GM19043 (cell line): ENCODE measurements around the gene CTAG2.
"Not testable (repeated sequence)": the region's sequence is repeated elsewhere in the genome, so short reads cannot be mapped to it uniquely, and the experiment has no call there.

Source experiments
- ATAC-seq: cut with Tn5 transposase; IDR thresholded peaks from one replicate; pipeline ENCODE4 v1.9.1; 2021; ENCODE audit warnings: low read depth; ENCODE audit not compliant: unreplicated experiment

Gene CTAG2

DNA sequence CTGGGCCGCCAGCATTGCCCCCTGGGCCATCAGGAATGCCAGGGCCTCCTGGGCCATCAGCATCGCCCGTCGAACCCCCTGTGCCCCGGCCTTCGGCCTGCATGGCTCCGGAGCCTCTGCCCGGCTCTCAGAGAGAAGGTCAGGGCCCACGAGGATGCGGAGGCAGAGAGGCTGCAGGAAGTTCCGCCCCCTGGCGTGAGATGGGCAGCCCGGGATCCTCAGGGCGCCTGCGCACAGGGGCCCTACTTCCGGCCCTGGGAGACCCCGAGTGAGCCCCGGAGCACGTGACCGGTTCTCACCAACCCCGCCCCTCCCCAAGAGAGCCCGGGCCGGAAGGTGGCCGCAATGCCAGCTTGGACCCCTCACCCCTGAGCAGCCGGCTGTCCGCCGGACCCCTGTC is at the start of gene CTAG2:
CTAG2 (minus strand) TSS at position 167 of the 400 bp plus-strand sequence; CDS start at position 103, 64 bp downstream.
- not testable (repeated sequence) for ATAC-seq

GRCh38 chrX:154698630-154699248 is 45.4 kb upstream of the CTAG2 start:
- no peak for ATAC-seq

GRCh38 chrX:154696676-154697045 is 43.3 kb upstream of the CTAG2 start:
- no peak for ATAC-seq

GRCh38 chrX:154695911-154696675 is 42.7 kb upstream of the CTAG2 start:
- no peak for ATAC-seq

DNA sequence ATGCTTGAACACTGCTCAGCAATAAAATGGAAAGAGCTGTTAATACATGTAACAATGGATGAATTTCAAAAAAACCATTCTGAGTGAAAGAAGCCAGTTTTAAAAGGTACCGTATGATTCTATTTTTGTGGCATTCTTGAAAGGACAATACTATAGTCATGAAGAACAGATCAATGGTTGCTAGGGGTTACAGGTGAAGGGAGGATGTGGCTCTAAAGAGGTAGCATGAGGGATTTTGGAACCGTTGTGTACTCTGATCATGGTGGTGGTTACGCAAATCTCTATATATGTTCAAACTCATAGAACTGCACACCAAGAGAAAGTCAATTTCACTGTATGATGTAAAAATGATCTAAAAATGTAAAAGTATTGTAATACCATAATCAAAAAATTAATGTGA is 40.0 kb upstream of the CTAG2 start:
- ATAC-seq, result no peak

DNA sequence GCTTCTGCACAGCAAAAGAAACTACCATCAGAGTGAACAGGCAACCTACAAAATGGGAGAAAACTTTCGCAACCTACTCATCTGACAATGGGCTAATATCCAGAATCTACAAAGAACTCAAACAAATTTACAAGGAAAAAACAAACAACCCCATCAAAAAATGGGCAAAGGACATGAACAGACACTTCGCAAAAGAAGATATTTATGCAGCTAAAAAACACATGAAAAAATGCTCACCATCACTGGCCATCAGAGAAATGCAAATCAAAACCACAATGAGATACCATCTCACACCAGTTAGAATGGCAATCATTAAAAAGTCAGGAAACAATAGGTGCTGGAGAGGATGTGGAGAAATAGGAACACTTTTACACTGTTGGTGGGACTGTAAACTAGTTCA is 37.1 kb upstream of the CTAG2 start:
- ATAC-seq, result not testable (repeated sequence)

DNA sequence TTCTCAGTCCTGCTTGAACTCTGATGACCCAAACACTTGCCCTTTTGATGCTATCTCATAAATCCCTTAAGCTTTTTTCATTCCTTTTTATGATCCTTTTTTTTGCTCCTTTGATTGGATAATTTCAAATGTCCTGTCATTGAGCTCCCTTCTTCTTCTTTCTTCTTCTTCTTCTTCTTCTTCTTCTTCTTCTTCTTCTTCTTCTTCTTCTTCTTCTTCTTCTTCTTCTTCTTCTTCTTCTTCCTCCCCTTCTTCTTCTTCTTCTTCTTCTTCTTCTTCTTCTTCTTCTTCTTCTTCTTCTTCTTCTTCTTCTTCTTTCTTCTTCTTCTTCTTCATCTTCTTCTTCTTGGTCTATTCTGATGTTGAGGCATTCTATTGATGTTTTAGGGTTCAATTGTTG is 18.7 kb upstream of the CTAG2 start:
- not testable (repeated sequence) for ATAC-seq

- ATAC-seq, result not testable (repeated sequence)
These were observed 17.5 kb upstream of the CTAG2 start for GRCh38 chrX:154670848-154671247.

- no peak for ATAC-seq
These were observed 8.5 kb upstream of the CTAG2 start for GRCh38 chrX:154661899-154662298.

GRCh38 chrX:154661170-154661569 is 7.8 kb upstream of the CTAG2 start:
- ATAC-seq, result no peak

GRCh38 chrX:154660541-154660940 is 7.2 kb upstream of the CTAG2 start:
- ATAC-seq, result no peak

- no peak for ATAC-seq
These were observed 5.6 kb upstream of the CTAG2 start for GRCh38 chrX:154658957-154659356.

GRCh38 chrX:154658187-154658586 is 4.8 kb upstream of the CTAG2 start:
- ATAC-seq, result no peak

DNA sequence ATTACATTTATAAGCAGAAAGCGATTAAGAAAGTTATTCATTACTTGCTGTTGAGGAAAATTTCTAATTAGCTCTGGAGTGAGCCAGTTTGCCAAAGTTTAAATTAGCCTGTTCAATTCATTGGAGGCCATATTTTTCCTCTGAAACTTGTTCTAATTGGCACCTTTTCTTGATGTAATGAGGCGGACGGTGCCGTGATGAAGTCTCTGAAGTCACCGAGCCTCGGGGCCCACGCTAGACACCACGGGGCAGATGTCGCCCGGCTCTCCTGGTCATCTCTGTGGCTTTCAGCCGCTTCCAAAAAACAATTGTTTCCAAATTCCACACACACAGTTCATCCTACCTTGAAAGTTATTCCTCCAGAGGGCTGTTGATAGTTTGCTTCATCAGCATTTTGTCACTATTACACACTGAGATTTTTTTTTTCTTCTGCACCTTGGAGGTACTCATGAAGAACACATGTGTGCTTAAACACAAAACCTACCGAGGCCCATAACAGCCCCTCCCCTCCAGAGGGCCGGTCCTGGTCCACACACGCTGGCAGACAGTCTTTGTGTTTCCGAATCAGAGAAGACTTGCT is 3.9 kb upstream of the CTAG2 start:
- ATAC-seq, result no peak

GRCh38 chrX:154655786-154656185 is 2.4 kb upstream of the CTAG2 start:
- no peak for ATAC-seq

DNA sequence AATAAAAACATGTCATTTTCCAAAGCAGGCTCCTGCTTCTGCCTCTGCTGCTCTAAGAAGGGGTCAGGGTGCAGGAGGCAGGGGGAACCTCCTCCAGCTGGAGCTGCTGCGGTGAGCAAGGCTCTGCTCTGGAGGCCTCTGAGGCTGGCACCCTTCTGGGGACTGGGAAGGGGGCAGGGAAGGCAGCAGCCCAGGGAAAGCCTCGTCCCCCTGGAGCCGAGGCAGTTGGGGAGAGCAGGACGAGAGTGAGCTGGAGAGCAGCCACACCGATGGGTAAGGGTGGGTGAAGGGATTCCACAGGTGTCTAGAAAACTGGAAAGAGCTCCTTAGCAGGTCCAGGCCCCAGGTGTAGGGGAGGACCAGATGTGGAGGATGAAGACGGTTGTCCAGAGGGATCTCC is 2.0 kb upstream of the CTAG2 start:
- ATAC-seq, result no peak

DNA sequence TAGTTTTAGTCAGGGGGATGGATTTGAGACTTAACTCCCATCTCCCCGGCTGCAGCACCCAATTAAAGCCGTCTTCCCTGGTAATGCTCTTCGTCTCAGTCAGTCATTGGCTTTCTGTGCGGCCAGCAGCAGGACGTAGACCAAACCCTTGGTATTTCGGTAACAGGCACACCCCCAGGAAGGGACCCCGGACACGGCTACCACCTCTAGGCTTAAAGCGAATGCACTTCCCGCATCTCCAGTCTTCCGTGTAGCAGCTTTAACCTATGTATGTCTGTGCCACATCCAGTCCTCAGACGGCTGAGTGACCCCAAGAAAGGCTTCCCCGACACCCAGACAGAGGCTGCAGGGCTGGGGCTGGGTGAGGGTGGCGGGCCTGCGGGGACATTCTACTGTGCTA is 1.5 kb upstream of the CTAG2 start:
- no peak for ATAC-seq

GRCh38 chrX:154654372-154654771 is 993 bp upstream of the CTAG2 start:
- ATAC-seq, result no peak

GRCh38 chrX:154653048-154653401 is 354 bp downstream of the CTAG2 start:
- ATAC-seq, result no peak

- no peak for ATAC-seq
These were observed 900 bp downstream of the CTAG2 start for GRCh38 chrX:154652311-154653047.

DNA sequence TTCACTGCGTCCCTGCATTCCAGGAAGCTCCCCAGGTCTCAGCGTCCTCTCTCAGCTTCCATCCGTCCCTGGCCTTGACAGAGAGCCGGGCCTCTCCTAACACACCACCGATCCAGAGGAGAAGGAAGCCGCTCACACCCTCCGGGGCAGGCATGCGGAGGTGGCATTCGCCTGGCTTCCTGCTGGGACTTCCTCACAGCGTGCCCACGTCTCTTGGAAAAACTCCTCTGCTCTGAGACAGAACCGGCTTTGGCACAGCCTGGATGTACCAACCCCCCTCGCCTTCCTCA is 3.2 kb downstream of the CTAG2 start:
- no peak for ATAC-seq
